Measurements from ENCODE around the gene GUK1.

GUK1 gene

GRCh38 chr1:228136901-228137300 lies 3.2 kb upstream of the GUK1 start:
- DNase-seq = no peak

GRCh38 chr1:228139406-228139930 lies 611 bp upstream of the GUK1 start:
- no peak for DNase-seq

- no peak for DNase-seq
Measured at GRCh38 chr1:228140724-228141225, 696 bp downstream of the GUK1 start.

GRCh38 chr1:228141226-228142044 lies 1.4 kb downstream of the GUK1 start:
- DNase-seq = no peak

- DNase-seq = no peak
Measured at GRCh38 chr1:228142155-228142691, 2.1 kb downstream of the GUK1 start.

GRCh38 chr1:228142701-228143136 lies 2.6 kb downstream of the GUK1 start:
- no peak for DNase-seq

GRCh38 chr1:228143480-228144192 lies 3.6 kb downstream of the GUK1 start:
- DNase-seq = no peak

- DNase-seq = no peak
Measured at GRCh38 chr1:228144193-228144992, 4.3 kb downstream of the GUK1 start.

- DNase-seq = no peak
Measured at GRCh38 chr1:228144993-228145343, 4.9 kb downstream of the GUK1 start.

- DNase-seq = no peak
Measured at GRCh38 chr1:228145463-228146416, 5.7 kb downstream of the GUK1 start.

GRCh38 chr1:228146417-228147150 lies 6.5 kb downstream of the GUK1 start:
- no peak for DNase-seq

GRCh38 chr1:228147151-228147693 lies 7.1 kb downstream of the GUK1 start:
- DNase-seq = no peak

- no peak for DNase-seq
Measured at GRCh38 chr1:228147768-228148167, 7.7 kb downstream of the GUK1 start.

- no peak for DNase-seq
Measured at GRCh38 chr1:228148196-228148861, 8.2 kb downstream of the GUK1 start.

GRCh38 chr1:228148935-228149405 lies 8.9 kb downstream of the GUK1 start:
- DNase-seq = no peak

GRCh38 chr1:228149406-228150119 lies 9.5 kb downstream of the GUK1 start, which contains the start of gene GJC2:
GJC2 (plus strand) TSS chr1:228149930; CDS start chr1:228157759, 7,829 bp downstream.
- DNase-seq = no peak

GRCh38 chr1:228150120-228150460 lies 10.0 kb downstream of the GUK1 start:
- DNase-seq = no peak

GRCh38 chr1:228150461-228151179 lies 10.5 kb downstream of the GUK1 start:
- DNase-seq = no peak
